Astrocyte (in vitro differentiated cells and primary cell): ENCODE data around the gene MUC15. TPM values are rescaled to one million over a fixed set of nuclear protein-coding genes. Genes with fewer than 3 reads are reported as not detected.

Experiments
- DNase-seq: peaks from one replicate; pipeline ENCODE4 v3.0.0-alpha.2; 2010; ENCODE audit warnings: low read depth
- FAIRE-seq: peaks from 2 replicates; lab custom pipeline; 2011; peaks lifted over from hg19 to GRCh38; lab: Jason Lieb, UNC
- H2AFZ ChIP-seq: 2 replicates; pipeline ENCODE4 v1.6.0; 2012; ENCODE audit warnings: low read depth, low read length, inconsistent platforms
- H3K27ac ChIP-seq: 2 replicates; pipeline ENCODE4 v1.5.1; 2011; ENCODE audit warnings: low read depth, low read length, inconsistent platforms
- H3K27me3 ChIP-seq: 2 replicates; pipeline ENCODE4 v1.6.0; 2011; ENCODE audit warnings: low read length, inconsistent platforms; ENCODE audit not compliant: insufficient read depth
- H3K36me3 ChIP-seq: 2 replicates; pipeline ENCODE4 v1.5.1; 2011; ENCODE audit warnings: low read length, inconsistent platforms; ENCODE audit not compliant: insufficient read depth
- H3K4me1 ChIP-seq: 2 replicates; pipeline ENCODE4 v1.5.1; 2011; ENCODE audit warnings: low read length, inconsistent platforms; ENCODE audit not compliant: insufficient read depth
- H3K4me2 ChIP-seq: 2 replicates; pipeline ENCODE4 v1.6.0; 2012; ENCODE audit warnings: low read length, inconsistent platforms
- H3K4me3 ChIP-seq: 2 replicates; pipeline ENCODE4 v1.5.1; 2011; ENCODE audit warnings: low read depth, mild to moderate bottlenecking, low read length, inconsistent platforms; ENCODE audit not compliant: insufficient read depth
- H3K79me2 ChIP-seq: 2 replicates; pipeline ENCODE4 v1.6.0; 2012; ENCODE audit warnings: mild to moderate bottlenecking, low read length, inconsistent platforms; ENCODE audit not compliant: insufficient read depth
- H3K9ac ChIP-seq: 2 replicates; pipeline ENCODE4 v1.6.0; 2012; ENCODE audit warnings: mild to moderate bottlenecking, low read length, inconsistent platforms
- H3K9me3 ChIP-seq: 2 replicates; pipeline ENCODE4 v1.5.1; 2012; ENCODE audit warnings: low read depth, mild to moderate bottlenecking, low read length, inconsistent platforms; ENCODE audit not compliant: insufficient read depth
- H4K20me1 ChIP-seq: 2 replicates; pipeline ENCODE4 v1.6.0; 2012; ENCODE audit warnings: low read length, inconsistent platforms; ENCODE audit not compliant: insufficient read depth
- H3K27ac Mint-ChIP-seq: one replicate; pipeline ENCODE4 v1.8.0; 2021; ENCODE audit warnings: mild to moderate bottlenecking, mixed read lengths; ENCODE audit not compliant: unreplicated experiment
- H3K27me3 Mint-ChIP-seq: one replicate; pipeline ENCODE4 v1.8.0; 2021; ENCODE audit warnings: low read depth, mixed read lengths; ENCODE audit not compliant: unreplicated experiment
- H3K36me3 Mint-ChIP-seq: one replicate; pipeline ENCODE4 v1.8.0; 2021; ENCODE audit warnings: low read depth, mixed read lengths; ENCODE audit not compliant: unreplicated experiment
- H3K4me1 Mint-ChIP-seq: one replicate; pipeline ENCODE4 v1.8.0; 2021; ENCODE audit warnings: low read depth, mixed read lengths; ENCODE audit not compliant: unreplicated experiment
- H3K4me3 Mint-ChIP-seq: one replicate; pipeline ENCODE4 v1.8.0; 2021; ENCODE audit warnings: mild to moderate bottlenecking, moderate library complexity, mixed read lengths; ENCODE audit not compliant: unreplicated experiment
- H3K9me3 Mint-ChIP-seq: one replicate; pipeline ENCODE4 v1.8.0; 2021; ENCODE audit warnings: mild to moderate bottlenecking, mixed read lengths; ENCODE audit not compliant: unreplicated experiment
- EZH2 ChIP-seq: IDR thresholded peaks from 2 replicates; pipeline ENCODE4 v1.6.1; 2012; ENCODE audit warnings: mild to moderate bottlenecking, low read length, inconsistent platforms; ENCODE audit not compliant: insufficient read depth
- total RNA-seq: library from RNA; stranded (reverse); gene quantifications from 2 replicates; pipeline ENCODE4 v1.2.1, GENCODE V29; 2021
- TF ChIP-seq, protein P1 (sequence below): IDR thresholded peaks from 2 replicates; pipeline ENCODE4 v1.5.1; 2011; ENCODE audit warnings: low read depth, mild to moderate bottlenecking, inconsistent platforms, low read length, moderate library complexity; ENCODE audit not compliant: insufficient read depth

Gene MUC15
- total RNA-seq, 1 donor from 2014 or later = 0.16 TPM

DNA sequence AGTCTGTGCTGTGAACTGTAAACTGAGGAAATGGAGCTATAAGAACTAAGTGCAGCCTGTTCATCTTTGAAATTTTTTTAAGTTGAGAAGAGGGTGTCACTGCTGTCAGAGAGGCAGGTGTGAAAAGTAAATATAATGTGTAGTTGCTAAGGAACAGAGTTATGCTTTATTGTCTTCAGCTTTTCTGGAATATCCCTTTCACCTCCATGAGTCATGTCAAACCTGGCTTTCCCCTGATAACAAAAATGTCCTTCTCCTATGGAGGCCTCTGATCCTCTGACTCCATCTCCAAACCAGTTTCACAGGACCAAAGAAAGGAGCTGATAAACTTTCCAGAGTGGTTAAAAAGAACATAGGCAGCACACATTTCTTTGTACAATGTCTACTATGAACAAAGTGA lies 12.8 kb upstream of the MUC15 start:
- DNase-seq (no peak), FAIRE-seq (no peak)
- TF ChIP-seq, protein P1, sequence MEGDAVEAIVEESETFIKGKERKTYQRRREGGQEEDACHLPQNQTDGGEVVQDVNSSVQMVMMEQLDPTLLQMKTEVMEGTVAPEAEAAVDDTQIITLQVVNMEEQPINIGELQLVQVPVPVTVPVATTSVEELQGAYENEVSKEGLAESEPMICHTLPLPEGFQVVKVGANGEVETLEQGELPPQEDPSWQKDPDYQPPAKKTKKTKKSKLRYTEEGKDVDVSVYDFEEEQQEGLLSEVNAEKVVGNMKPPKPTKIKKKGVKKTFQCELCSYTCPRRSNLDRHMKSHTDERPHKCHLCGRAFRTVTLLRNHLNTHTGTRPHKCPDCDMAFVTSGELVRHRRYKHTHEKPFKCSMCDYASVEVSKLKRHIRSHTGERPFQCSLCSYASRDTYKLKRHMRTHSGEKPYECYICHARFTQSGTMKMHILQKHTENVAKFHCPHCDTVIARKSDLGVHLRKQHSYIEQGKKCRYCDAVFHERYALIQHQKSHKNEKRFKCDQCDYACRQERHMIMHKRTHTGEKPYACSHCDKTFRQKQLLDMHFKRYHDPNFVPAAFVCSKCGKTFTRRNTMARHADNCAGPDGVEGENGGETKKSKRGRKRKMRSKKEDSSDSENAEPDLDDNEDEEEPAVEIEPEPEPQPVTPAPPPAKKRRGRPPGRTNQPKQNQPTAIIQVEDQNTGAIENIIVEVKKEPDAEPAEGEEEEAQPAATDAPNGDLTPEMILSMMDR = no peak
- no peak for TF ChIP-seq EZH2
- no peaks in the 10 kb centered on the region for H3K36me3 ChIP-seq
- H3K9me3 ChIP-seq = peaks cover 4% of the 10 kb centered on the region
- H3K4me3 ChIP-seq = no peak overlapping the region
- no peaks in the 10 kb centered on the region for H3K4me1 ChIP-seq
- H3K27ac Mint-ChIP-seq = no peak overlapping the region
- H3K4me3 Mint-ChIP-seq = no peak overlapping the region
- H2AFZ ChIP-seq = no peak overlapping the region
- no peak overlapping the region for H3K4me2 ChIP-seq
- no peaks in the 10 kb centered on the region for H3K79me2 ChIP-seq
- H3K27me3 Mint-ChIP-seq = no peaks in the 10 kb centered on the region
- H3K27me3 ChIP-seq = no peaks in the 10 kb centered on the region
- H3K27ac ChIP-seq = no peak overlapping the region
- H3K4me1 Mint-ChIP-seq = no peaks in the 10 kb centered on the region
- H3K9me3 Mint-ChIP-seq = no peaks in the 10 kb centered on the region
- H3K36me3 Mint-ChIP-seq = no peaks in the 10 kb centered on the region
- H3K9ac ChIP-seq = no peak overlapping the region
- H4K20me1 ChIP-seq = no peaks in the 10 kb centered on the region

DNA sequence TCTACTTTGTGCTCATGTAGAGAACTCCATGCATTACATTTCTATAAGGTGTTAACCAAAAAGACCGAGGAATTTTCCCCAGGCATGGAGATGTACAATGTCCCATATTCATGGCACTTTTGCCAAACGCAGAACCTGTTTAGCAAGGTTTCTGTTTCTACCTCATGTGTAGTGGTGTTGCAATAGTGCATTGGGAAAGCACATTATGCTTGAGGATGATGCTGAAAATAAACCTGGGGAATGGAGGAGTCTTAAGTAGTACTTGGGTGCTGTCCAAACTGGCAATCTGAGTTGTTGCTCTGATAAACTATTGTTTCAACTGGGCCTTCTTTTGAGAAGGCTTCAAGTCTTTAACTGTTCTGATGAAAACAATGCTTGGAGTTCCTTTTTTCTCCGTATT lies 11.5 kb upstream of the MUC15 start:
- H3K4me1 ChIP-seq = no peaks in the 10 kb centered on the region
- no peak for FAIRE-seq
- H3K9me3 Mint-ChIP-seq = no peaks in the 10 kb centered on the region

DNA sequence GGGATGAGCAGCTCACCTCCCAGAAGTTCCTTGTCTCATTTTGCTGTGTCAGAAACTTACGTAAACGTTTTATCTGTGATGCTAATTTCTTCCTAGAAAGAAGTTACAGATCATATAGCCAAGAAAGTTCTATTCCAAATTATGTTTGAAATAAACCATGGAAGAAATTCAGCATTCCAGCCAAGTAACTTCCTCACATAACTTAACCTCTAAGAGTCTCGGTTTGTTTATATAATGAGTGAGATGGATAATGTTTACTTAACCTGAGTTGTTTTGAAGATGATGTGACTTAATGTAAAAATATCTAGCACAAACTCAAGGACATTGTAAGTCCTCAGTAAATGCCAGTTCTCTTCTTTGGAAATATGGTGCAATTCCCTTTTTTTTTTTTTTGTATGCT lies 8.9 kb upstream of the MUC15 start:
- Histone ChIP-seq H3K4me1 (no peaks in the 10 kb centered on the region), H3K4me2 (peak overlapping the region; percentile 20), H3K79me2 (no peaks in the 10 kb centered on the region), H2AFZ (no peak overlapping the region), H3K36me3 (no peaks in the 10 kb centered on the region), H3K9me3 (no peaks in the 10 kb centered on the region), H3K9ac (no peak overlapping the region), H3K27me3 (no peaks in the 10 kb centered on the region), H4K20me1 (no peaks in the 10 kb centered on the region), H3K4me3 (no peak overlapping the region), H3K27ac (no peak overlapping the region)
- DNase-seq (peak; percentile 10), FAIRE-seq (no peak)
- Mint-ChIP-seq H3K27ac (no peak overlapping the region), H3K27me3 (no peaks in the 10 kb centered on the region), H3K9me3 (no peaks in the 10 kb centered on the region), H3K36me3 (no peaks in the 10 kb centered on the region), H3K4me1 (peaks cover 5% of the 10 kb centered on the region), H3K4me3 (no peak overlapping the region)
- no peak for TF ChIP-seq EZH2
- TF ChIP-seq, protein P1 = no peak

More for the DNA sequence above, 11.5 kb upstream of the MUC15 start:
- H3K4me2 ChIP-seq = no peak overlapping the region
- H3K36me3 ChIP-seq = no peaks in the 10 kb centered on the region
- no peaks in the 10 kb centered on the region for H3K79me2 ChIP-seq
- no peaks in the 10 kb centered on the region for H3K27me3 Mint-ChIP-seq
- H3K36me3 Mint-ChIP-seq = no peaks in the 10 kb centered on the region
- no peak overlapping the region for H2AFZ ChIP-seq
- H3K27ac Mint-ChIP-seq = no peak overlapping the region
- H3K4me3 Mint-ChIP-seq = no peak overlapping the region
- H3K27ac ChIP-seq = no peak overlapping the region
- no peaks in the 10 kb centered on the region for H4K20me1 ChIP-seq
- peaks cover 5% of the 10 kb centered on the region for H3K4me1 Mint-ChIP-seq
- peaks cover 4% of the 10 kb centered on the region for H3K9me3 ChIP-seq
- no peak overlapping the region for H3K9ac ChIP-seq
- no peak overlapping the region for H3K4me3 ChIP-seq
- TF ChIP-seq, protein P1 = no peak
- no peak for TF ChIP-seq EZH2
- H3K27me3 ChIP-seq = no peaks in the 10 kb centered on the region
- DNase-seq = no peak
